D721Med (cell line): Measurements from ENCODE around the gene NGFR.

Source experiments
- DNase-seq: peaks from one replicate; pipeline ENCODE4 v3.0.0; 2011; ENCODE audit warnings: low spot score; ENCODE audit not compliant: insufficient read length
- FAIRE-seq: peaks from 2 replicates; lab custom pipeline; 2011; peaks lifted over from hg19 to GRCh38; lab: Jason Lieb, UNC
- CTCF ChIP-seq: IDR thresholded peaks from 2 replicates; pipeline ENCODE4 v1.5.1; 2012; ENCODE audit warnings: mild to moderate bottlenecking, control low read depth; ENCODE audit not compliant: insufficient read depth; ENCODE audit errors: missing control alignments

The NGFR gene

GRCh38 chr17:49480836-49481615 is 14.1 kb upstream of the NGFR start:
- DNase-seq = no peak
- no peak for TF ChIP-seq CTCF
- FAIRE-seq = no peak

GRCh38 chr17:49482144-49482817 is 12.8 kb upstream of the NGFR start:
- no peak for TF ChIP-seq CTCF

GRCh38 chr17:49483599-49484509 is 11.2 kb upstream of the NGFR start:
- no peak for FAIRE-seq
- no peak for TF ChIP-seq CTCF
- DNase-seq = no peak

More at GRCh38 chr17:49482144-49482817, 12.8 kb upstream of the NGFR start:
- DNase-seq = no peak
- FAIRE-seq = no peak

- no peak for TF ChIP-seq CTCF
- DNase-seq (no peak), FAIRE-seq (no peak)
Observed at GRCh38 chr17:49484588-49484987, 10.5 kb upstream of the NGFR start.

GRCh38 chr17:49486012-49486641 is 9.0 kb upstream of the NGFR start:
- DNase-seq (no peak), FAIRE-seq (no peak)
- TF ChIP-seq CTCF = no peak

GRCh38 chr17:49487183-49487582 is 7.9 kb upstream of the NGFR start:
- FAIRE-seq (no peak), DNase-seq (no peak)
- no peak for TF ChIP-seq CTCF
